HG03135 (cell line): ENCODE data around the gene TMEM203.

Experiments used
- ATAC-seq: cut with Tn5 transposase; IDR thresholded peaks from one replicate; pipeline ENCODE4 v1.9.1; 2021; ENCODE audit warnings: mild to moderate bottlenecking, moderate library complexity; ENCODE audit not compliant: unreplicated experiment

Gene TMEM203

GRCh38 chr9:137219757-137220316 is 14.4 kb upstream of the TMEM203 start:
- ATAC-seq = no peak

GRCh38 chr9:137218754-137219271 is 13.4 kb upstream of the TMEM203 start:
- ATAC-seq = no peak

GRCh38 chr9:137218212-137218753 is 12.8 kb upstream of the TMEM203 start:
- no peak for ATAC-seq

DNA sequence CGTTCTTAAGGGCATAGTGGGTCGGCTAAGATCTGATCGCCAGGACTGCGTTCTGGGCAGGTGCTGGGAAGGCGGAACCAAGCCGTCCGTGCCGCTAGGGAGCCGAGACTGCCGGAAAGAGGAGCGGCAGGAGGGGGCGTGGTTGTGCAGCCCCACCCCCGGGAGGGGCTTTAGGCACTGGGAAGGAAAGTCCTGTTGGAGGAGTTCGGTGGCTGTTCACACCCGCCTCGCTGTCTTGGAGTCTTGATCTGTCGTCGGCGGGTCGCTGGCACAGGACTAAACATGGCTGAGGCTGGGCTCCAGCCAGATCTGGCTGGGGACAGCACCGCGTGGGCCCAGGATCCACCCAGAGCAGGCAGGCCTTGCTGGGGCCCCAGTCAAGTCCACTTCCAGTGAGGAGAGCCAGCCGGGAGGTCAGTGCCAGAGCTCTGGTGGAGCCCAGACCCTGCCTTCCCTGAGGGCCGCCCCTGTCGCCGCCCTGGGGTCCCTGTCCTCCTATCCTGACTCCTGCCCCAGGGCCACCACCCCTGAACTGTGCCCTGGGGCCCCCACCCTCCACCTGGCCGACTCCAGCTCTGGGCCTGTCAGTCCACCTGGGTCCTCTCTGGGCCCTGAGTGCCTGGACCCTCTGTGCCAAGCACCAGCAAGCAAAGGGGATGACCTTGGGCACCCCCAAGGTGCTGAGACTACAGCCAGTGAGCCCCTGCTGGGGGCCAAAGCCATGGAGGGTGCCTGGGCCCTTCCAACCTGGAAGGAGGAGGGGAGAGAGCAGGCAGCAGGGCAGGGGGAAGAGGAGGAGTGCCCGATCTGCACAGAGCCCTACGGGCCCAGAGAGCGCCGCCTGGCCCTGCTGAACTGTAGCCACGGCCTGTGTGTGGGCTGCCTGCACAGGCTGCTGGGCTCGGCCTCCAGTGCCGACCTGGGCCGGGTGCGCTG is 12.1 kb upstream of the TMEM203 start:
- ATAC-seq = no peak

GRCh38 chr9:137216188-137216965 is 10.9 kb upstream of the TMEM203 start:
- ATAC-seq = no peak

DNA sequence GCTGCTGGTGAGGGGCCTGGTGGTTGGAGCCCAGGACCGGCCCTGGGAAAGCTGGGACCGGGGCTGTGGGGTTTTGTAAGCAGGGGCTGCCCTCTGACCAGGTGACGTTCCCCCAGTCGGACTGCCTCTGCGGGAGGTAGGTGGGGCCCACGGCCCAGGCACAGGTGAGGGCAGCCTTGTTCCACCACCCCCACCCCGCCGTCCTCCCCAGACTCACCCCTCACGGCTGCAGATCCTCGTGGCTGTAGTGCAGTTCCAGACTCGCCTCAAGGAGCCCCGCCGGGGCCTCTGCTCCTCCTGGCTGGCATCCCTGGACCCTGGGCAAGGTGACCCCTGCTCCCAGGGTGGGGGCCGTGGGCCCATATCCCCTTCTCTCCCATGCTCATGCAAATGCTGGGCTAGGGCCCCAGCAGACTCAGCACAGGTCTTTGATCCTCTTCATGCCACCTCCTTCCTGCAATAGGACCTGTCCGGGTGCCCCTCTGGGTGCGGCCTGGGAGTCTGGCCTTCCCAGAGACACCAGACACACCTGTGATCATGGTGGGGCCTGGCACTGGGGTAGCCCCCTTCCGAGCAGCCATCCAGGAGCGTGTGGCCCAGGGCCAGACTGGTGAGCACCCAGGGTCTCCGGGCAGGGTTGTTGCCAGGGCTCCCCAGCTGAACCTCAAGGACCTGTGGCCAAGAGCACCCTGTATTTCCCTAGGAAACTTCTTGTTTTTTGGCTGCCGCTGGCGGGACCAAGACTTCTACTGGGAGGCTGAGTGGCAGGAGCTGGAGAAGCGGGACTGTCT is 9.9 kb upstream of the TMEM203 start:
- ATAC-seq = no peak

GRCh38 chr9:137214620-137215019 is 9.2 kb upstream of the TMEM203 start:
- no peak for ATAC-seq

DNA sequence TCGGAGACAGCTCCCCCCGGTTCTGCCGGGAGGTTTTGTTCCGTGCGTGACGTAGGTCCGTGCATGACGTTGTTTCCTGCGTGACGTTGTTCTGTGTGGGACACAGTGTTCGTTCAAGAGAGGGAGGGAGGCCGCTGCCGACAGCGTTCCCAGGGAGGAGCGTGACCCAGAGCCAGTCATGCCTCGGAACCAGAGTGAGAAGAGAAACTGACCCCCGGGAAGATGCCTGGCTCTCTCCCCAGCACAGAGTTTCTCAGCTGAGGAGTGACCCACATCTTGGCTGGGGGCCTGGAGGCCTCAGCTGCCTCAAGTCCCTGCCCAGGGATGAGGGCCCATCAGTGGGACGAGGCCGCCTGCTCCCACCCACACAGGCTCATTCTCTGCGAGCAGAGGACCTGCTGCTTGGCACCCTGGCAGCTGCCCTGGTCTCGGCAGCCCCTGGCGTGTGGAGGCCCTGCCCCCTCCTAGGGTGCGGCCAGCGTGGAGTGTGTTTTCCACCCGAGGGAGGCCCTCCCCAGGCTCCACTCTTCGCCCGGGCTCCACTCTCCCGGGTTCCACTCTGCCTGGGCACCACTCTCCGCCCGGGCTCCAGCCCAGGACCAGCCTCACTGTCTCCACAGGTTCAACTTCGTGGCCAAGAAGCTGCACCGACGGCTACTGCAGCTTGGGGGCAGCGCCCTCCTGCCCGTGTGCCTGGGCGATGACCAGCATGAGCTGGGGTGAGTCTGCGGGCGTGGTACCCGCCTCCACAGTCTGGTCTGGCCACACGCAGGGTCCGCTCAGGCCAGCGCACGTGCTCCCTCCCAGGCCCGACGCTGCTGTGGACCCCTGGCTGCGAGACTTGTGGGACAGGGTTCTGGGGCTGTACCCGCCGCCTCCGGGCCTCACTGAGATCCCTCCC is 8.0 kb upstream of the TMEM203 start:
- no peak for ATAC-seq

DNA sequence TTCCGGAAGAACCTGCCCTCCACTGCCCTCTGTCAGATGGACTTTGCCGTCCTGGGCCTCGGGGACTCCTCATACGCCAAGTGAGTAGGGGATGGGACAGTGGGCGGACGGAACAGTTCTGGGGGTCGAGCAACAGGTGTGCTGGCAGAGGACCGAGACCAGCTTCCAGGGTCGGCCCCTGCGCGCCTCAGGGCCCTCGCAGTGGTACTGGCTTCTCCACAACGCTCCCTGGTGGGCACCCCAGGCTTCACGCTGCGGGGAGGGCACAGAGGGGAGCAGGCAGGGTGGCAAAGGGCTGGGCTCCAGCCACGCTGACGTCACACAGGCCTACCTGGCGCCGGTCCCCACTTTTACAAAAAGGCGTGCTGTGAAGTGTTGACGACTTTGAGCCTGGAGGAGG is 7.1 kb upstream of the TMEM203 start:
- ATAC-seq = no peak

DNA sequence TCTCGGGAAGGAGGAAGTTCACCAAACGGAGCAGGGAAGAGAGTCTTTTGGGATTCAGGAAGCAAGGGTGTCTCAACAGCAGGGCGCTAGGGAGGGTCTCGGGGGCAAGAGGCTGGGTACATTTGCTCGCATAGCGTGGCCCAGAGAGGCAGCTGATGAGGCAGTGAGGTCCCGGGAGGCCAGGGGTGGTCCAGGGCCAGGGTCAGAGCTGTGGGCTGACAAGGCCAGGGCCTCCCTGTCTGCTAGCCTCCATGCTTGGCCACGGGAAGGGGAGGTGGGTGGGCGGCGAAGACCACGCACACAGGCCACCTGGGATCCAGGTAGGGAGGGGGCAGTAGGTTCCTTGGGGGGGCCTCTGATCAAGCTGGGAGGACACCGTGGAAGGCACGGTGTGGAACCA is 6.1 kb upstream of the TMEM203 start:
- no peak for ATAC-seq

GRCh38 chr9:137206602-137207001 is 1.2 kb upstream of the TMEM203 start:
- ATAC-seq = no peak

- ATAC-seq = no peak
Measured at GRCh38 chr9:137204731-137205125, 720 bp downstream of the TMEM203 start.

- no peak for ATAC-seq
Measured at GRCh38 chr9:137202966-137203365, 2.5 kb downstream of the TMEM203 start.

- no peak for ATAC-seq
Measured at GRCh38 chr9:137201205-137201868, 4.1 kb downstream of the TMEM203 start.

- ATAC-seq = peak; percentile 84
Measured at GRCh38 chr9:137200311-137201204, 4.9 kb downstream of the TMEM203 start, which contains the start of gene TPRN. Gene TPRN (minus strand): TSS chr9:137200741. CDS start chr9:137200711, 30 bp downstream.

GRCh38 chr9:137199411-137200121 is 5.9 kb downstream of the TMEM203 start:
- ATAC-seq = no peak

GRCh38 chr9:137198902-137199283 is 6.6 kb downstream of the TMEM203 start:
- ATAC-seq = no peak
